ENCODE data around the gene FOXN1. TPM values are rescaled to one million over a fixed set of nuclear protein-coding genes. Genes with fewer than 3 reads are reported as not detected.

FOXN1 gene
- total RNA-seq, 1 experiment from 2014 or later = not detected

DNA sequence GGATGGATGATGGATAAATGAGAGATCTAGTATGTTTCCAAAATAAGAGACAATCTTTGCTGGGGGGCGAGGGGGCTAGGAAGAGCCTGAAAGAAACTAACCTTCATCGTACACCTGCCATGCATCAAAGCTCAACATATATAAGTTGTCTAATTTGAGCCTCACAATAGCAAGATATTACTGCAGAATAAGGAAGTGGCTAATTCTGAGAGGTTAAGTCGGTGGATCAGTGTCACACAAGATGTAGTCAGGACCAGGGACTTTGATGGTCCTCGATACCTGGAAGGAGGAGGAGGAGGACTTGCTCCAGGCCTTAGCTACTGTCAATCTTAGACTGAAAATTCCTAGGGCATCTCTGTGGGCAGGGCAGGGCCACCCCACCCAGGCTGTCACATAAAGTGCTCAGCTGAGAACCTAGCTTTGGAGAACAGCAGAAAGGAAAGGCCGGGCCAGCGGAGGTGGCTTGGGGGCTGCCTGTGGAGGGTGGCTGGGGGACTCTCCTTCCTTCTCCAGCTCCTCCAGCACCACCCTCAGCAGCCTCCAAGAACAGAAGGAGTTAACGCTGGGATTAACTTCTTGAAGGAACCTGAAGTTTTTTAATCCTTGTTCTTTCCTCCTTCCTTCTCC is 33.2 kb upstream of the FOXN1 start:
- H3K27me3 ChIP-seq (ENCODE audit: control insufficient read depth, insufficient read depth, low read length) = no peaks in the 10 kb centered on the region
- H3K36me3 ChIP-seq (replicated peaks; ENCODE audit: control insufficient read depth, insufficient read depth, low read length) = no peaks in the 10 kb centered on the region
- H3K4me3 ChIP-seq (ENCODE audit: insufficient read depth, low read depth, low read length) = no peak overlapping the region
- DNase-seq = no peak

GRCh38 chr17:28473542-28473941 is 32.6 kb upstream of the FOXN1 start, which contains the start of gene SLC13A2:
Gene SLC13A2 (plus strand): TSS chr17:28473644. CDS start chr17:28473713, 69 bp downstream.
- Histone ChIP-seq H3K36me3 (replicated peaks; ENCODE audit: control insufficient read depth, insufficient read depth, low read length) (no peaks in the 10 kb centered on the region), H3K27me3 (ENCODE audit: control insufficient read depth, insufficient read depth, low read length) (no peaks in the 10 kb centered on the region), H3K4me3 (ENCODE audit: insufficient read depth, low read depth, low read length) (no peak within 1 kb of the TSS)
- peak; percentile 67 for DNase-seq

DNA sequence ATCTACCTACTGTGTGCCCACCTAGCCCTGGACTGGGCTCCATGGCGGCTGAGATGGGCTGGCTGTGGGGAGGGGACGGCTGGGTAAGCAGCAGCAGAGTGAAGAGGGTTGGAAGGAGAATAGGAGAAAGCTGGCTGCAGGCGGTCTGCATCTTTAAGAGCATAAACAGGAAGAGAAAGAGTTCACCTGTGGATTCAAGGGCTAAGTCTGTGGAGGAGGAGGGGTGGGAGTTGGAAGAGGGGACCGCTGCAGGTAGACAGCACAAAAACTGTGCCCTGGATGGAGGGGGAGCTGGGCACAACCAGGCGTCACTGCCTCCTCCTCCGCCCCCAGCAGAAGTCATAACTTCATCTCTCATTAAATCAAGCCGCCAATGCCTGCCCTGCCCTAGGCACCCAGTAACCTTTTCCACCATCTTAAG is 32.0 kb upstream of the FOXN1 start:
- Histone ChIP-seq H3K27me3 (ENCODE audit: control insufficient read depth, insufficient read depth, low read length) (no peaks in the 10 kb centered on the region), H3K36me3 (replicated peaks; ENCODE audit: control insufficient read depth, insufficient read depth, low read length) (no peaks in the 10 kb centered on the region), H3K4me3 (ENCODE audit: insufficient read depth, low read depth, low read length) (no peak overlapping the region)
- no peak for DNase-seq

DNA sequence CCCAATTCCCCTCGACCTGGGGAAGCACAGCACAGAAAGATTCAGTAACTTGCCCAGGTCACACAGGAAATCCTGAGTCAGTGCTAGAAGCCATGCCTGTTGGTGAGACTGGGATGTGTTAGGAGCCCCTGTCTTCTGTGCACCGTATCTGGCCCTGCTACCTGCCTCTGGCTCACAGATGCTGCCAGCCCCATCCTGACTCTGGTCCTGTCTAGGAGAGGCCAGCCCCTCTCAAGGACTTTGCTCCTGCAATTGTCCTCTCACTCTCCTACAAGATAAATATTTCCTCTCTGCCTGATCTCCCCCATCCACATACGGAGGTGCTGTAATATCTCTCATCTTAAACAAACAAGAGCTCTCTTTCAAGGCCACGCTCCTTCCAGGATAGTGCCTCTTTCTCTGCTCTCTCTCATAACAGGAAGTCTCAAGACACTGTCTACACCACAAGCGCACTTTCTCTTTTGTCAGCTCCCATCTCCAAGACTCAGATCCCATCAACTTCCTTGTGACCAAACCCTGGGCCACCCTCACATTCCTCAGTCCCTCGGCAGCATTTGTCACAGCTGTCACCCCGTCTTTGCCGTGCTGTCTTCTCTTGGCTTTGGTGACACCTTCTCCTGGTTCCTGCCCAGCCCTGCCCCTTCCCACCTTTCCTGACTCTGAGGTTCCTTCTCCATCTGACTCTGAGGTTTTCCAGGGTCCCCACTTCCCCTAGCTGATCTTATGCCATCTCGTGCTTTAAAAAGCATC is 30.8 kb upstream of the FOXN1 start:
- Histone ChIP-seq H3K4me3 (ENCODE audit: insufficient read depth, low read depth, low read length) (no peak overlapping the region), H3K36me3 (replicated peaks; ENCODE audit: control insufficient read depth, insufficient read depth, low read length) (no peaks in the 10 kb centered on the region), H3K27me3 (ENCODE audit: control insufficient read depth, insufficient read depth, low read length) (no peaks in the 10 kb centered on the region)
- DNase-seq = no peak

DNA sequence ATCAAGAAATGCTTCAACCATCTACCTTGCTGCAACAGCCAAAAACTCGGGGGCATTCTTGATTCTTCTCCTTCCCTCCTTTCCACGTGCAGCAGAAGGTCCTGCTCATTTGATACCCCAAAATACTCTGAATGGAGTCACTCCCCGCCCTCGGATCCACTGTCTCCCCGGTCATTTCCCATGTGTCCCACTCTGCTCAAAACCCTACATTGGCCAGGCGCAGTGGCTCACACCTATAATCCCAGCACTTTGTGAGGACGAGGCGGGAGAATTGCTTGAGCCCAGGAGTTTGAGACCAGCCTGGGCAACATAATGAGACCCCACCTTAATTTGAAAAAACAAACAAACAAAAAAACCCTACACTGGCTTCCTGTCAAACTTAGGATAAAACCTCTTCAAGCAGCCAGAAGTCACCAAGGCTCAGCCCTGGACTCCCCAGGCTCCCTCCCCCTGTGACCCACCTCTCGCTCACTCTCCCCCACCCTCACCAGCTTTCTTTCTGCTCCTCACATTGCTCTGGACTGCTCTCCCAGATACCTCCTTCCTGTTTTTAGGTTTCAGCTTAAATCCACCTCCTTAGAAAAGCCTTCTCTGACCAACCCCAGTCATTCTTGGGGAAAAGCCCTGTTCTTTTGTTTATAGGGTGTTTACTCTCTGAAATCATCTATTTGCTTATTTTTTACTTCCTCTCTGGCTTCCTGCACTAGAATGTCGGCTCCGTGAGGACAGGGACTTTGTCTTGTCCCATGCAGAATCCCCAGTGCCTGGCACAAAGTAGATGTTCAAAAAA is 29.9 kb upstream of the FOXN1 start:
- no peaks in the 10 kb centered on the region for H3K36me3 ChIP-seq (replicated peaks; ENCODE audit: control insufficient read depth, insufficient read depth, low read length)
- no peak overlapping the region for H3K4me3 ChIP-seq (ENCODE audit: insufficient read depth, low read depth, low read length)
- no peak for DNase-seq
- H3K27me3 ChIP-seq (ENCODE audit: control insufficient read depth, insufficient read depth, low read length) = no peaks in the 10 kb centered on the region

- H3K4me3 ChIP-seq (ENCODE audit: insufficient read depth, low read depth, low read length) = no peak overlapping the region
- no peak for DNase-seq
- H3K27me3 ChIP-seq (ENCODE audit: control insufficient read depth, insufficient read depth, low read length) = no peaks in the 10 kb centered on the region
- no peaks in the 10 kb centered on the region for H3K36me3 ChIP-seq (replicated peaks; ENCODE audit: control insufficient read depth, insufficient read depth, low read length)
Measured at GRCh38 chr17:28477928-28478327, 28.2 kb upstream of the FOXN1 start.

GRCh38 chr17:28478712-28479615 is 27.2 kb upstream of the FOXN1 start:
- H3K36me3 ChIP-seq (replicated peaks; ENCODE audit: control insufficient read depth, insufficient read depth, low read length) = no peaks in the 10 kb centered on the region
- no peaks in the 10 kb centered on the region for H3K27me3 ChIP-seq (ENCODE audit: control insufficient read depth, insufficient read depth, low read length)
- DNase-seq = no peak
- no peak overlapping the region for H3K4me3 ChIP-seq (ENCODE audit: insufficient read depth, low read depth, low read length)

DNA sequence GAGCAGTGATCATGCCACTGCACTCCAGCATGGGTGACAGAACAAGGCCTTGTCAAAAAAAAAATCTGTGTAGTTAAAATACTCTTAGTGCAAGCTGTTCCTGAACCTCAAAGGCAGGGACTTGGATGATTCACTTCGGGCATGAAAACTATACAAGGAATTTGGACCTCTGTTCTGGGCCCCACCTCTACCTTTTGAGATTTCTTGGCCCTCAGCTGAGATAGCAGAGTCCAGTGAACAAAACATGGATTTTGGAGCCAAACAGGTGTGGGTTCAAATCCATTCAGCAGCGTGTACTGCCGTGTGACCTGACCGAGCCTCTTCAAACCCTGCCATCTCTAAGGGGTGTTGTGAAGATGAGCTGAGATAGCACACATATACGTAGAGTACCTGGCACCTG is 25.9 kb upstream of the FOXN1 start:
- Histone ChIP-seq H3K27me3 (ENCODE audit: control insufficient read depth, insufficient read depth, low read length) (no peaks in the 10 kb centered on the region), H3K4me3 (ENCODE audit: insufficient read depth, low read depth, low read length) (no peak overlapping the region), H3K36me3 (replicated peaks; ENCODE audit: control insufficient read depth, insufficient read depth, low read length) (no peaks in the 10 kb centered on the region)
- DNase-seq = no peak

- H3K27me3 ChIP-seq (ENCODE audit: control insufficient read depth, insufficient read depth, low read length) = no peaks in the 10 kb centered on the region
- DNase-seq = peak; percentile 61
Measured at GRCh38 chr17:28480799-28481571, 25.2 kb upstream of the FOXN1 start.

DNA sequence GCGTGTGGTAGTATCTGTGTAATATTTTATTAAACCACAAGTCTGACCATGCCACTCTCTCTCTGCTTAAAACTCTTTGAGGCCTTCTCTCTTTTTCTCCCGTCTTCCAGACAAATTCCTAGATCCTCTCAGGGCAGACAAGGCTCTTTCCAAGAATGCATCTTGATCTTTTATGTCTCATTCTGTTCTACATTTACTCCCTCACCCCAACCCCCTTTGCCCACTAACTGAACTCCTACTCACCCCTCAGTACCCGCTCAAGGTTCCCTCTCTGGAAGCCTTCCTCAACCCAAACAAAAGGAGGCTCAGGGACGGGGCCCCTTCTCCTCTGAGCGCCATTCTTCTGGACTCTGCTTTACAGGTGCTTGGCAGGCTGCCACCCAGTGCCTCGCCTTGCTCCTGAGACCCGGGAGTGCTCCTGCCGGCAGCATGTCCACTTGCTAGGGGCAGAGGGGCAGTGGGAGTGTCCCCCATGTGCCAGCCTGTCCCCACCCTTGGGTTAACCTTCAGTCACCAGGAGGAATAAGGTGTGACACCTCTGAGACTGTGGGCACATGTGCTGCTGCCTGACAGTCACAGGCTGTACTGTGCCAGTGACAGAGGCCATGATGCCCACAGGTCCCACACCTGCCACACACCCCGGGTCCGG is 23.5 kb upstream of the FOXN1 start:
- DNase-seq = no peak
- H3K36me3 ChIP-seq (replicated peaks; ENCODE audit: control insufficient read depth, insufficient read depth, low read length) = no peaks in the 10 kb centered on the region
- no peaks in the 10 kb centered on the region for H3K27me3 ChIP-seq (ENCODE audit: control insufficient read depth, insufficient read depth, low read length)
- H3K4me3 ChIP-seq (ENCODE audit: insufficient read depth, low read depth, low read length) = no peak overlapping the region

More at GRCh38 chr17:28480799-28481571, 25.2 kb upstream of the FOXN1 start:
- Histone ChIP-seq H3K36me3 (replicated peaks; ENCODE audit: control insufficient read depth, insufficient read depth, low read length) (no peaks in the 10 kb centered on the region), H3K4me3 (ENCODE audit: insufficient read depth, low read depth, low read length) (no peak overlapping the region)

- no peaks in the 10 kb centered on the region for H3K27me3 ChIP-seq (ENCODE audit: control insufficient read depth, insufficient read depth, low read length)
Measured at GRCh38 chr17:28484296-28484695, 21.9 kb upstream of the FOXN1 start.

GRCh38 chr17:28485049-28485448 is 21.1 kb upstream of the FOXN1 start:
- Histone ChIP-seq H3K4me3 (ENCODE audit: insufficient read depth, low read depth, low read length) (no peak overlapping the region), H3K36me3 (replicated peaks; ENCODE audit: control insufficient read depth, insufficient read depth, low read length) (no peaks in the 10 kb centered on the region), H3K27me3 (ENCODE audit: control insufficient read depth, insufficient read depth, low read length) (no peaks in the 10 kb centered on the region)
- no peak for DNase-seq

More at GRCh38 chr17:28484296-28484695, 21.9 kb upstream of the FOXN1 start:
- H3K36me3 ChIP-seq (replicated peaks; ENCODE audit: control insufficient read depth, insufficient read depth, low read length) = no peaks in the 10 kb centered on the region
- H3K4me3 ChIP-seq (ENCODE audit: insufficient read depth, low read depth, low read length) = no peak overlapping the region
- no peak for DNase-seq

DNA sequence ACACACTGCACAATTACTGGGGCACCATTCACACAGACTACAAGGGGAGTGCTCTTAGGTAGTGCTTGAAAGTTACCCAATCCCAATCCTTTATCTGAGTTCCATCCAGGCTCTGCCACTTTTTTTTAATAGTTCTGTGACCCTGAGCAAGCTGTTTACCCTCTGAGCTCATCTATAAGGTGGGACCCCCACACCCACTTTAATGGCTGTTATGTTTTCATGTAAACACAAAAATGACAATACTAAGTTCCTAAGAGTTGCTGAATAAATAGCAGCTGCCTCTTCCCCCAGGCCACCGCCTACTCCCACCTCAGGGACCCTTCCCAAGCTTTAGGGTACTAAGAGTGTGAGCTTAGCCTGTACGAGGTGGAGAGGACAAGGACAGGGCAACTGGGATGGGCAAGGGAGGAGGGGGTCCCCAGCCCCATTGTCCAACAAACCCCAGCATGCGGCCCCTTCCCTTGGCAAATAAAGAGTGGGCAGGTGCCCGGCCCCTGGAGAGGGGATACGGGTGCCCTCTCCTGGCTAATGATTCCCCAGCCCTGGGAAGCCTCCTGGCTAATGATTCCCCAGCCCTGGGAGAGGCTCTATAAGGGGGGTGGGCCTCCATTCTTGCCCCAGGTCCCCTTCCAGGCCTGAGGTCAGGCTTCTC is 18.1 kb upstream of the FOXN1 start:
- Histone ChIP-seq H3K27me3 (ENCODE audit: control insufficient read depth, insufficient read depth, low read length) (no peaks in the 10 kb centered on the region), H3K4me3 (ENCODE audit: insufficient read depth, low read depth, low read length) (no peak overlapping the region), H3K36me3 (replicated peaks; ENCODE audit: control insufficient read depth, insufficient read depth, low read length) (no peaks in the 10 kb centered on the region)
- DNase-seq = peak; percentile 47

All from H7 (cell line).